Sigmoid colon (tissue), 7 donors: ENCODE results near the gene MED20. TPM values are rescaled to one million over a fixed set of nuclear protein-coding genes. Genes with fewer than 3 reads are reported as not detected.

Source experiments
- DNase-seq: peaks from one replicate; pipeline ENCODE4 v3.0.0-alpha.2; 2019
- H3K27ac ChIP-seq, 4 donors: fragments of 200-600 bp; sonication (generic); one replicate each; pipeline ENCODE4 v1.5.1; 2016 to 2019; ENCODE audit warnings: mild to moderate bottlenecking in 1 of 4
- H3K27me3 ChIP-seq, 3 donors: fragments of 200-600 bp; sonication (generic); one replicate each; pipeline ENCODE4 v1.5.1; 2019; ENCODE audit warnings: mild to moderate bottlenecking in 1 of 3
- H3K36me3 ChIP-seq, 4 donors: fragments of 200-600 bp; sonication (generic); one replicate each; pipeline ENCODE4 v1.5.1; 2016 to 2019
- H3K4me1 ChIP-seq, 4 donors: fragments of 200-600 bp; sonication (generic); one replicate each; pipeline ENCODE4 v1.5.1; 2017 to 2019
- H3K4me3 ChIP-seq, 4 donors: fragments of 200-600 bp; sonication (generic); one replicate each; pipeline ENCODE4 v1.5.1; 2017 to 2019; ENCODE audit warnings: mild to moderate bottlenecking in 2 of 4, moderate library complexity in 1 of 4
- H3K9me3 ChIP-seq, 4 donors: fragments of 200-600 bp in 3 of 4; sonication (generic) in 3 of 4; one replicate each; pipeline versions ENCODE4 v1.5.1 to v1.6.1; 2013 to 2019
- EP300 ChIP-seq, 4 donors: sonication (generic); formaldehyde crosslinking; IDR thresholded peaks; one replicate each; pipeline ENCODE4 v1.6.1; 2017; ENCODE audit warnings: antibody characterized with exemption in 4 of 4
- POLR2A ChIP-seq, 2 donors: fragments of 450-650 bp; IDR thresholded peaks; one replicate each; pipeline ENCODE4 v1.6.1; 2016; ENCODE audit warnings: antibody characterized with exemption in 2 of 2, mild to moderate bottlenecking in 2 of 2, moderate library complexity in 2 of 2
- POLR2AphosphoS5 ChIP-seq, 4 donors: sonication (generic); formaldehyde crosslinking; IDR thresholded peaks; one replicate each; pipeline ENCODE4 v1.6.1; 2017; ENCODE audit warnings: antibody characterized with exemption in 4 of 4
- WGBS, 2 donors: extraction: QIAGEN DNeasy Blood & Tissue Kit; methylation state at CpG; one replicate each; pipeline ENCODE4 v1.1.7; 2013; 5-methylcytosine and 5-hydroxymethylcytosine counted together
- intact Hi-C: fragments of 100-400 bp; cut with DNase I; formaldehyde crosslinking; loops from one replicate; pipeline ENCODE4 v1.15.1; 2023
- polyA plus RNA-seq, 3 donors: library from polyadenylated mRNA; stranded (reverse); fragments of 200-250 nt; gene quantifications; one replicate each; pipeline ENCODE4 v1.2.3, GENCODE V29; 2013
- total RNA-seq, 4 donors: library from RNA; depleted of rRNA; stranded (reverse); fragments of >200 nt; gene quantifications; one replicate each; pipeline ENCODE4 v1.1.0, GENCODE V29; 2016
- TF ChIP-seq, protein P1 (sequence below), 4 experiments: fragments of 450-650 bp in 3 of 4; fragments of 200-600 bp in 1 of 4; IDR thresholded peaks; one replicate each; pipeline ENCODE4 v1.5.1; 2016 to 2019; ENCODE audit warnings: antibody characterized with exemption in 4 of 4, mild to moderate bottlenecking in 3 of 4, moderate library complexity in 2 of 4
- donor health status: healthy with polysubstance abuse.
- donor health status: Bipolar disorder and iron deficiency.
- donor health status: healthy.

Gene MED20
- total and polyA plus RNA-seq, 7 donors: 7.8 to 15.5 (median 13.6) TPM

DNA sequence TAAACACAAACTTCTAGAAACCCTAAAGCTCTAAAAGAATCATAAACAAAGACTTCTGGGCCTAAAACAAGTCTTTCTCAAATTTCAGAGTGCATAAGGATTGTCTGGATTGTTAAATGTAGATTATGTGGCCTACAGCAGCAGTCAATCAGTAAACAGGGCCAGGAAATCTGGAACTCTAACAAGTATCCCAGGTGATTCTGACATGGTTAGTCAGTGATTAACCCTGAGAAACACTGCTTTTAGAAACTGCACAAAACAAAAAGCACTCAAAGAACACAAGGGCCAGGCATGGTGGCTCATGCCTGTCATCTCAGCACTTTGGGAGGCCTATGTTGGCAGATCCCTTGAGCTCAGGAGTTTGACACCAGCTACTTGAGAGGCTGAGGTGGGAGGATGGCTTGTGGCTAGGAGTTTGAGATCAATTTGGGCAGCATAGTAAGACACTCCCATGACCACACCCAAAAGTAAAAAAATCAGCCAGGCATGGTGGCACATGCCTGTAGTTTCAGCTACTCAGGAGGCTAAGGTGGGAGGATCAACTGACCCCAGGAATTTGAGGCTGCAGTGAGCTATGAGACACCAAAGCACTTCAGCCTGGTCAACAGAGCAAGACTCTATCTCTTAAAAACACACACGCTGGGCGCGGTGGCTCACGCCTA, 5.9 kb downstream of the MED20 start:
- WGBS, 2 donors: 97 to 98% methylated on average over 4 of the region's 4 CpGs
- H3K27me3 ChIP-seq: no peaks in the 10 kb centered on the region
- H3K9me3 ChIP-seq: no peaks in the 10 kb centered on the region
- TF ChIP-seq EP300 (IDR thresholded peaks at IDR 0.05): no peak
- TF ChIP-seq, protein P1, sequence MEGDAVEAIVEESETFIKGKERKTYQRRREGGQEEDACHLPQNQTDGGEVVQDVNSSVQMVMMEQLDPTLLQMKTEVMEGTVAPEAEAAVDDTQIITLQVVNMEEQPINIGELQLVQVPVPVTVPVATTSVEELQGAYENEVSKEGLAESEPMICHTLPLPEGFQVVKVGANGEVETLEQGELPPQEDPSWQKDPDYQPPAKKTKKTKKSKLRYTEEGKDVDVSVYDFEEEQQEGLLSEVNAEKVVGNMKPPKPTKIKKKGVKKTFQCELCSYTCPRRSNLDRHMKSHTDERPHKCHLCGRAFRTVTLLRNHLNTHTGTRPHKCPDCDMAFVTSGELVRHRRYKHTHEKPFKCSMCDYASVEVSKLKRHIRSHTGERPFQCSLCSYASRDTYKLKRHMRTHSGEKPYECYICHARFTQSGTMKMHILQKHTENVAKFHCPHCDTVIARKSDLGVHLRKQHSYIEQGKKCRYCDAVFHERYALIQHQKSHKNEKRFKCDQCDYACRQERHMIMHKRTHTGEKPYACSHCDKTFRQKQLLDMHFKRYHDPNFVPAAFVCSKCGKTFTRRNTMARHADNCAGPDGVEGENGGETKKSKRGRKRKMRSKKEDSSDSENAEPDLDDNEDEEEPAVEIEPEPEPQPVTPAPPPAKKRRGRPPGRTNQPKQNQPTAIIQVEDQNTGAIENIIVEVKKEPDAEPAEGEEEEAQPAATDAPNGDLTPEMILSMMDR (IDR thresholded peaks at IDR 0.05): no peak
- TF ChIP-seq POLR2AphosphoS5 (IDR thresholded peaks at IDR 0.05): no peak
- TF ChIP-seq POLR2A (IDR thresholded peaks at IDR 0.05): no peak
- H3K27ac ChIP-seq: no peak overlapping the region
- peaks cover 13 to 60% (median 16%) of the 10 kb centered on the region in 4 donors for H3K36me3 ChIP-seq
- DNase-seq: no peak
- intact Hi-C loops: no loop called here
- peaks cover 0 to 18% (median 8%) of the 10 kb centered on the region in 4 donors for H3K4me1 ChIP-seq
- no peak overlapping the region for H3K4me3 ChIP-seq

DNA sequence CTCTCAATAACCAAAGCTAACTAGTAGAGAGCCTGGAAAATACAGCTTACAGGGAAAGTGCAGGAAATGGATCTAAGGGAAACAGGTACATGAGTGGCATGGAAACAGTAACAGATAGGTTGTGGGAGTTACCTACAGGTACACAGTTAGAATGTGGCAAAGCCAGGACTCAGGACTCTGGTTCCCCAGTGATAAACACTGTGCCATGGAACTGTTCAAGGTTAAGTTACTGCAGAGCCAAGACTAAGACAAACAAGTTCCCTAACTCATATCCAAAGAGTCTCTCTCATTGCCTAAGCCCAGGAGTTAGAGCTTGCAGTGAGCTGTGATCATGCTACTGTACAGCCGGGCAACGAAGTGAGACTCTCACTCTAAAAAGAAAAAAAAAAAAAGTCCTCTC, 6.6 kb downstream of the MED20 start:
- TF ChIP-seq, protein P1 (IDR thresholded peaks at IDR 0.05): no peak
- TF ChIP-seq POLR2A (IDR thresholded peaks at IDR 0.05) (no peak), POLR2AphosphoS5 (IDR thresholded peaks at IDR 0.05) (no peak), EP300 (IDR thresholded peaks at IDR 0.05) (no peak)
- Histone ChIP-seq H3K4me1 (peaks cover 0 to 12% (median 2%) of the 10 kb centered on the region in 4 donors), H3K4me3 (no peak overlapping the region), H3K27me3 (no peaks in the 10 kb centered on the region), H3K36me3 (peaks cover 13 to 64% (median 16%) of the 10 kb centered on the region in 4 donors), H3K27ac (no peak overlapping the region), H3K9me3 (no peaks in the 10 kb centered on the region)
- intact Hi-C loops: no loop called here
- WGBS, 2 donors: 95 to 98% methylated on average over 2 of the region's 2 CpGs
- DNase-seq: no peak

DNA sequence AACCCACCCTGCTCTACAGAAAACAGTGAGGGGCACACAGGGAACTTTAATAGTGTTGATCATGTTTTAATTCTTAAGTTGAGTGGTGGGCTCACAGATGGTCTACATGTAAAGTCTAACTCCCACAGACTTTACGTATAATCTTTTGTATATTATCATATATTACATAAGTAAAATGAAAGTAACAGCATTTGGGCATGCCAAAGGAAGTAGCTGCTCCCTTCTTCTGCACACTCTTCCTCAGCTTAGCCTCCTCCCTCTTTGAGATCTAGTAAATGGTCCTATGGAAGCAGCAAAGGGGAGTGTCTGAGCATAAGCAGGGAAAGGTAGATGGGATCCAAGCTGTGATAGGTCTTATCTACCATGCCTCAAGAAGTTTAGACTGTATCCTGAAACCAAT, 11.2 kb downstream of the MED20 start:
- TF ChIP-seq POLR2A (IDR thresholded peaks at IDR 0.05) (no peak), POLR2AphosphoS5 (IDR thresholded peaks at IDR 0.05) (no peak), EP300 (IDR thresholded peaks at IDR 0.05) (no peak)
- TF ChIP-seq, protein P1 (IDR thresholded peaks at IDR 0.05): no peak
- WGBS, 2 donors: 92 to 98% methylated on average over 1 of the region's 1 CpG
- Histone ChIP-seq H3K27ac (no peak overlapping the region), H3K36me3 (peaks cover 0 to 84% (median 20%) of the 10 kb centered on the region in 4 donors), H3K9me3 (no peaks in the 10 kb centered on the region), H3K4me3 (no peak overlapping the region), H3K4me1 (no peaks in the 10 kb centered on the region), H3K27me3 (no peaks in the 10 kb centered on the region)
- no peak for DNase-seq
- intact Hi-C loops: no loop called here

DNA sequence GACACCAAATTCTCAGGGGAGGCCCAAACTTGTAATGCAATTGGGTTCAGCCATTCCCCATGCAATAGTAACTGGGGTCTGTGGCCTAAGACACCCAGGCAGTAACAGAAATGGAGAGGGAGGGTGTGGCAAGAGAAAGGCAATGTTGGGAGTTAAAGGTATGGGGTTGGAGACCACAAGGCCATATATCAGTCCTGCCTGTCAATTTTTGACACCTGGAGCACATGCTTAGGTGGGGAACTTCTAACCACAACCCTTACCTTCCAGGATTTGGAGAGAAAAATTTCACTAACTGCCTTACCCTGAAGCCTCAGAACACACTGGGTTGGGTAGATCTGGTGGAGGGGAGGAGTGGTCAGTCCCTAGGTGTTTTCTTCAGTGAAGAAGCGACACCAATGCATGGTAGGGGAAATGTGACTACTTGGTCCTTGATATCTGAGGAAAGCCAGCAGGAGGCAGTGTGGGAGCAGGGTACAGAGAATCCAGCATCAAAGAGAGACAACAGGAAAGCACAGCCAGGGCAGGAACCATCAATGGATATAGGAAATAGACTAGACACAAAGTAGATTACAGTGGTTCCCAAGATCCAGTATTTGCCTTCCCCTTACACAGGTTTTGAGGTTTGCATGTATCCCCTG, 18.9 kb downstream of the MED20 start:
- DNase-seq: no peak
- Histone ChIP-seq H3K27me3 (no peaks in the 10 kb centered on the region), H3K9me3 (no peaks in the 10 kb centered on the region), H3K36me3 (peaks cover 0 to 45% (median 15%) of the 10 kb centered on the region in 4 donors), H3K4me3 (no peak overlapping the region), H3K27ac (no peak overlapping the region), H3K4me1 (no peaks in the 10 kb centered on the region)
- 93 to 97% methylated on average over 1 of the region's 1 CpG for WGBS, 2 donors
- intact Hi-C loops: no loop called here
- TF ChIP-seq EP300 (IDR thresholded peaks at IDR 0.05) (no peak), POLR2AphosphoS5 (IDR thresholded peaks at IDR 0.05) (no peak), POLR2A (IDR thresholded peaks at IDR 0.05) (no peak)
- TF ChIP-seq, protein P1 (IDR thresholded peaks at IDR 0.05): no peak
